ENCODE measurements around the gene SLC37A4.
A peak's percentile ranks its signal among the peaks of the same experiment; 100 is the strongest.
"Not testable (repeated sequence)": the region's sequence is repeated elsewhere in the genome, so short reads cannot be mapped to it uniquely, and the experiment has no call there.

SLC37A4 gene

GRCh38 chr11:119016216-119017009 lies 14.3 kb downstream of the SLC37A4 start:
- DNase-seq: no peak

- DNase-seq: no peak
Observed at GRCh38 chr11:119015054-119015611, 15.5 kb downstream of the SLC37A4 start.

GRCh38 chr11:119014209-119014924 lies 16.3 kb downstream of the SLC37A4 start:
- no peak for DNase-seq

GRCh38 chr11:119012629-119013170 lies 18.0 kb downstream of the SLC37A4 start:
- DNase-seq: no peak

GRCh38 chr11:119011476-119012053 lies 19.1 kb downstream of the SLC37A4 start:
- no peak for DNase-seq

GRCh38 chr11:119006656-119007055 lies 24.0 kb downstream of the SLC37A4 start:
- no peak for DNase-seq

GRCh38 chr11:119000906-119001305 lies 29.8 kb downstream of the SLC37A4 start:
- no peak for DNase-seq

- no peak for DNase-seq
Observed at GRCh38 chr11:118998822-118999221, 31.9 kb downstream of the SLC37A4 start.

GRCh38 chr11:118998388-118998717 lies 32.3 kb downstream of the SLC37A4 start:
- DNase-seq: no peak

- peak; percentile 94 for DNase-seq
Observed at GRCh38 chr11:118997627-118998387, 32.9 kb downstream of the SLC37A4 start, which contains the start of gene CENATAC. Gene CENATAC, plus strand, starts transcription at chr11:118998138. Its CDS starts 60 bp downstream, at chr11:118998198.

GRCh38 chr11:118996926-118997626 lies 33.6 kb downstream of the SLC37A4 start:
- peak in 1 of 2 experiments; percentile 15 for DNase-seq

- not testable (repeated sequence) for DNase-seq
Observed at GRCh38 chr11:118991486-118992038, 39.1 kb downstream of the SLC37A4 start.

- no peak for DNase-seq
Observed at GRCh38 chr11:118988280-118988679, 42.4 kb downstream of the SLC37A4 start.

GRCh38 chr11:118984825-118985224 lies 45.9 kb downstream of the SLC37A4 start:
- no peak for DNase-seq

- DNase-seq: not testable (repeated sequence)
Observed at GRCh38 chr11:118984337-118984736, 46.3 kb downstream of the SLC37A4 start.

- DNase-seq: no peak
Observed at GRCh38 chr11:118980191-118980881, 50.3 kb downstream of the SLC37A4 start.

GRCh38 chr11:118979434-118979833 lies 51.2 kb downstream of the SLC37A4 start:
- no peak for DNase-seq

GRCh38 chr11:118975771-118976709 lies 54.6 kb downstream of the SLC37A4 start:
- no peak for DNase-seq
